ENCODE data around the gene ZG16.
A peak's percentile ranks its signal among the peaks of the same experiment; 100 is the strongest.
"Not testable (repeated sequence)": the region's sequence is repeated elsewhere in the genome, so short reads cannot be mapped to it uniquely, and the experiment has no call there.

The ZG16 gene

GRCh38 chr16:29790183-29790948, 12.3 kb downstream of the ZG16 start, which contains the start of gene KIF22:
Gene KIF22, plus strand, starts transcription at chr16:29790751. Its CDS starts 9 bp downstream, at chr16:29790760.
- no peaks in the 10 kb centered on the region for H3K27me3 Mint-ChIP-seq
- H3K4me1 Mint-ChIP-seq = peaks cover 25% of the 10 kb centered on the region
- peak within 1 kb of the TSS; percentile 85 for H3K27ac Mint-ChIP-seq
- peak; percentile 100 for ATAC-seq
- no peaks in the 10 kb centered on the region for H3K9me3 Mint-ChIP-seq
- peak within 1 kb of the TSS; percentile 85 for H3K4me3 Mint-ChIP-seq
- H3K36me3 Mint-ChIP-seq = peaks cover 7% of the 10 kb centered on the region

- H3K27ac Mint-ChIP-seq = peak overlapping the region; percentile 85
- ATAC-seq = no peak
- H3K36me3 Mint-ChIP-seq = peaks cover 7% of the 10 kb centered on the region
- peaks cover 21% of the 10 kb centered on the region for H3K4me1 Mint-ChIP-seq
- H3K27me3 Mint-ChIP-seq = no peaks in the 10 kb centered on the region
- H3K4me3 Mint-ChIP-seq = peak overlapping the region; percentile 85
- no peaks in the 10 kb centered on the region for H3K9me3 Mint-ChIP-seq
Observed at GRCh38 chr16:29790949-29791844, 13.1 kb downstream of the ZG16 start.

GRCh38 chr16:29791845-29792807, 14.1 kb downstream of the ZG16 start:
- ATAC-seq = no peak
- no peaks in the 10 kb centered on the region for H3K9me3 Mint-ChIP-seq
- peak overlapping the region; percentile 85 for H3K27ac Mint-ChIP-seq
- peaks cover 11% of the 10 kb centered on the region for H3K36me3 Mint-ChIP-seq
- H3K4me3 Mint-ChIP-seq = peak overlapping the region; percentile 55
- H3K4me1 Mint-ChIP-seq = peaks cover 21% of the 10 kb centered on the region
- no peaks in the 10 kb centered on the region for H3K27me3 Mint-ChIP-seq

- peaks cover 21% of the 10 kb centered on the region for H3K4me1 Mint-ChIP-seq
- H3K4me3 Mint-ChIP-seq, H3K27ac Mint-ChIP-seq: not testable (repeated sequence)
Observed at GRCh38 chr16:29793153-29793552, 15.1 kb downstream of the ZG16 start.

GRCh38 chr16:29794231-29794710, 16.2 kb downstream of the ZG16 start:
- H3K36me3 Mint-ChIP-seq = peaks cover 29% of the 10 kb centered on the region
- peaks cover 21% of the 10 kb centered on the region for H3K4me1 Mint-ChIP-seq
- no peak overlapping the region for H3K27ac Mint-ChIP-seq
- no peak for ATAC-seq
- no peak overlapping the region for H3K4me3 Mint-ChIP-seq
- no peaks in the 10 kb centered on the region for H3K27me3 Mint-ChIP-seq
- no peaks in the 10 kb centered on the region for H3K9me3 Mint-ChIP-seq

More at GRCh38 chr16:29793153-29793552, 15.1 kb downstream of the ZG16 start:
- not testable (repeated sequence) for H3K9me3 Mint-ChIP-seq, ATAC-seq, H3K27me3 Mint-ChIP-seq
- H3K36me3 Mint-ChIP-seq = peaks cover 18% of the 10 kb centered on the region

GRCh38 chr16:29802416-29802935, 24.4 kb downstream of the ZG16 start:
- peaks cover 21% of the 10 kb centered on the region for H3K4me1 Mint-ChIP-seq
- no peaks in the 10 kb centered on the region for H3K9me3 Mint-ChIP-seq
- H3K36me3 Mint-ChIP-seq = peaks cover 49% of the 10 kb centered on the region
- no peaks in the 10 kb centered on the region for H3K27me3 Mint-ChIP-seq
- H3K27ac Mint-ChIP-seq = no peak overlapping the region
- H3K4me3 Mint-ChIP-seq = no peak overlapping the region
- ATAC-seq = no peak

GRCh38 chr16:29804020-29804419, 26.0 kb downstream of the ZG16 start:
- Mint-ChIP-seq H3K4me3 (peak overlapping the region; percentile 99), H3K9me3 (no peaks in the 10 kb centered on the region), H3K27me3 (no peaks in the 10 kb centered on the region), H3K4me1 (peaks cover 36% of the 10 kb centered on the region), H3K36me3 (peaks cover 50% of the 10 kb centered on the region), H3K27ac (peak overlapping the region; percentile 98)
- no peak for ATAC-seq

GRCh38 chr16:29804455-29805231, 26.6 kb downstream of the ZG16 start:
- H3K36me3 Mint-ChIP-seq = peaks cover 46% of the 10 kb centered on the region
- H3K4me1 Mint-ChIP-seq = peaks cover 37% of the 10 kb centered on the region
- peak overlapping the region; percentile 99 for H3K4me3 Mint-ChIP-seq
- H3K27me3 Mint-ChIP-seq = no peaks in the 10 kb centered on the region
- no peaks in the 10 kb centered on the region for H3K9me3 Mint-ChIP-seq
- peak overlapping the region; percentile 98 for H3K27ac Mint-ChIP-seq
- ATAC-seq = no peak

- H3K9me3 Mint-ChIP-seq = no peaks in the 10 kb centered on the region
- H3K36me3 Mint-ChIP-seq = peaks cover 49% of the 10 kb centered on the region
- H3K27me3 Mint-ChIP-seq = no peaks in the 10 kb centered on the region
- peak; percentile 83 for ATAC-seq
- H3K27ac Mint-ChIP-seq = peak overlapping the region; percentile 98
- H3K4me1 Mint-ChIP-seq = peaks cover 45% of the 10 kb centered on the region
- H3K4me3 Mint-ChIP-seq = peak overlapping the region; percentile 99
Observed at GRCh38 chr16:29805232-29806098, 27.4 kb downstream of the ZG16 start.

- Mint-ChIP-seq H3K9me3 (no peaks in the 10 kb centered on the region), H3K36me3 (peaks cover 51% of the 10 kb centered on the region), H3K4me3 (peak within 1 kb of the TSS; percentile 99), H3K4me1 (peaks cover 52% of the 10 kb centered on the region), H3K27ac (peak within 1 kb of the TSS; percentile 98), H3K27me3 (no peaks in the 10 kb centered on the region)
- peak; percentile 3 for ATAC-seq
Observed at GRCh38 chr16:29806099-29806579, 28.1 kb downstream of the ZG16 start, which contains the start of gene MAZ. Gene MAZ, plus strand, starts transcription at chr16:29806529. Its CDS starts 173 bp downstream, at chr16:29806702.

GRCh38 chr16:29806641-29807425, 28.8 kb downstream of the ZG16 start:
- Mint-ChIP-seq H3K4me3 (peak overlapping the region; percentile 80), H3K27ac (peak overlapping the region; percentile 86)
- ATAC-seq = peak; percentile 3

More at GRCh38 chr16:29806641-29807425, 28.8 kb downstream of the ZG16 start:
- Mint-ChIP-seq H3K4me1 (peaks cover 59% of the 10 kb centered on the region), H3K9me3 (no peaks in the 10 kb centered on the region), H3K36me3 (peaks cover 44% of the 10 kb centered on the region), H3K27me3 (no peaks in the 10 kb centered on the region)
